HAP-1 (cell line): ENCODE data around the gene GLS.
A peak's percentile ranks its signal among the peaks of the same experiment; 100 is the strongest.

Source experiments
- DNase-seq, 2 experiments: peaks; one replicate each; pipeline ENCODE4 v3.0.0-alpha.2; 2016 to 2020; ENCODE audit warnings: low spot score in 2 of 2
- H3K27me3 ChIP-seq: fragments of 250-450 bp; sonication (Bioruptor Pico); 2 replicates; pipeline ENCODE4 v1.5.1; 2020; ENCODE audit warnings: low read depth, mild to moderate bottlenecking, moderate library complexity
- H3K36me3 ChIP-seq: fragments of 250-450 bp; sonication (Bioruptor Pico); replicated peaks from 2 replicates; pipeline ENCODE4 v1.5.1; 2020; ENCODE audit warnings: mild to moderate bottlenecking
- H3K4me1 ChIP-seq: fragments of 250-450 bp; sonication (Bioruptor Pico); 2 replicates; pipeline ENCODE4 v1.5.1; 2020; ENCODE audit warnings: mild to moderate bottlenecking
- H3K4me3 ChIP-seq: fragments of 250-450 bp; sonication (Bioruptor Pico); 2 replicates; pipeline ENCODE4 v1.5.1; 2020; ENCODE audit warnings: mild to moderate bottlenecking, moderate library complexity
- H3K9me3 ChIP-seq: fragments of 250-450 bp; sonication (Bioruptor Pico); 2 replicates; pipeline ENCODE4 v1.5.1; 2020; ENCODE audit warnings: mild to moderate bottlenecking, moderate library complexity
- in situ Hi-C: fragments of 300-500 bp; cut with MboI; formaldehyde crosslinking; loops from 3 replicates; pipeline ENCODE4 v1.14.3; 2020; ENCODE audit warnings: low sequenced_read_pairs, inconsistent platforms, mixed read lengths

Gene GLS

GRCh38 chr2:190880378-190881083, at the start of gene GLS:
GLS (plus strand) TSS chr2:190880821; CDS start chr2:190881085, 264 bp downstream.
- no peaks in the 10 kb centered on the region for H3K27me3 ChIP-seq
- in situ Hi-C loops: no loop called here
- H3K4me1 ChIP-seq: peaks cover 20% of the 10 kb centered on the region
- peaks cover 2% of the 10 kb centered on the region; the same call in 1 of the 2 replicates for H3K36me3 ChIP-seq
- DNase-seq: peak; percentile 97
- H3K4me3 ChIP-seq: peak within 1 kb of the TSS; percentile 66
- no peaks in the 10 kb centered on the region for H3K9me3 ChIP-seq

DNA sequence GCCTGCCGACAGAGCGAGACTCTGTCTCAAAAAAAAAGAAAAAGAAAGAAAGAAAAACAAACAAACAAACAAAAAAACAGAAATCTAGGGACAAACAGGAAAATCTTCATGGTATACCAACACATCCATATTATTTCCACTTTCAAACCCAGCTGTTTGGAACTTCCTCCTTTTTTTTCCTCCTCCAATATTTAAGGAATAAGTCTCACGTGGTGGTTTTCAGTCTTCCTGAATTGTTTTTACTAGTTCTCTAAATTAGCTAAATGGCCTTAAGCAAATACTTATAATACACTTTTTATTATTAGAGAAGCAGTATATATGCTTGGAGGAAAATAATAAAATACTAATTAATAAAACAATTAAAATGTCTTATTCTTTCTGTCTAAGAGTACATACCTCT, 48.7 kb upstream of the GLS start:
- no peak for DNase-seq
- Histone ChIP-seq H3K4me1 (no peaks in the 10 kb centered on the region), H3K36me3 (no peaks in the 10 kb centered on the region), H3K4me3 (no peak overlapping the region), H3K27me3 (no peaks in the 10 kb centered on the region; the same call in 1 of the 2 replicates), H3K9me3 (no peaks in the 10 kb centered on the region)
- in situ Hi-C loops: no loop called here

- peaks cover 13% of the 10 kb centered on the region for H3K4me1 ChIP-seq
Measured at GRCh38 chr2:190834890-190835208, 45.8 kb upstream of the GLS start.

GRCh38 chr2:190835303-190835930, 45.2 kb upstream of the GLS start:
- Histone ChIP-seq H3K27me3 (no peaks in the 10 kb centered on the region; the same call in 1 of the 2 replicates), H3K9me3 (no peaks in the 10 kb centered on the region), H3K36me3 (no peaks in the 10 kb centered on the region), H3K4me3 (no peak overlapping the region), H3K4me1 (peaks cover 13% of the 10 kb centered on the region)
- in situ Hi-C loops: no loop called here
- no peak for DNase-seq

More at GRCh38 chr2:190834890-190835208, 45.8 kb upstream of the GLS start:
- Histone ChIP-seq H3K36me3 (no peaks in the 10 kb centered on the region), H3K4me3 (no peak overlapping the region), H3K9me3 (no peaks in the 10 kb centered on the region), H3K27me3 (no peaks in the 10 kb centered on the region; the same call in 1 of the 2 replicates)
- in situ Hi-C loops: no loop called here
- no peak for DNase-seq

GRCh38 chr2:190836767-190837166, 43.9 kb upstream of the GLS start:
- H3K27me3 ChIP-seq: no peaks in the 10 kb centered on the region; the same call in 1 of the 2 replicates
- no peak for DNase-seq
- no peaks in the 10 kb centered on the region for H3K9me3 ChIP-seq
- in situ Hi-C loops: no loop called here
- no peak overlapping the region for H3K4me3 ChIP-seq
- no peaks in the 10 kb centered on the region for H3K36me3 ChIP-seq
- H3K4me1 ChIP-seq: peaks cover 13% of the 10 kb centered on the region

GRCh38 chr2:190837420-190837819, 43.2 kb upstream of the GLS start:
- DNase-seq: peak; percentile 42 to 65
- Histone ChIP-seq H3K4me1 (peaks cover 13% of the 10 kb centered on the region), H3K4me3 (no peak overlapping the region), H3K27me3 (no peaks in the 10 kb centered on the region; the same call in 1 of the 2 replicates), H3K36me3 (no peaks in the 10 kb centered on the region), H3K9me3 (no peaks in the 10 kb centered on the region)
- in situ Hi-C loops: no loop called here

DNA sequence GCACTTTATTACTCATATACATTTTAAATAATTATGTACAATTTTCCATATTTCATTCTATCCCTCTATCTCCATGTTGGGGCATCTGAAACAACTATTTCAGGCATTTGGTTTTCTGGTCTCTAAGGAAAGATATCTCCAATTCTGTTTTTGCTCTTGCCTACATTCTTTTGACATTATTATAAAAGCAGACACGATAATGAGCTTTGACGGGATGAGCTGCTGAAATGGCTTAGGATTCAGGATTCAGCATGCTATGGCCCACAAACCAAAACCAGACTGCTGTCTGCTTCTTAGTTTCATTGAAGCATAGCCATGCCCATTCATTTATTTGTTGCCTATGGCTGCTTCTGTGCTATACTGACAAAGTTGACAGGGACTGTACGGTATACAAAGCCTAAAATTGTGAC, 42.7 kb upstream of the GLS start:
- no peak for DNase-seq
- peaks cover 13% of the 10 kb centered on the region for H3K4me1 ChIP-seq
- in situ Hi-C loops: no loop called here
- no peaks in the 10 kb centered on the region for H3K9me3 ChIP-seq
- no peaks in the 10 kb centered on the region for H3K36me3 ChIP-seq
- no peaks in the 10 kb centered on the region; the same call in 1 of the 2 replicates for H3K27me3 ChIP-seq
- no peak overlapping the region for H3K4me3 ChIP-seq

DNA sequence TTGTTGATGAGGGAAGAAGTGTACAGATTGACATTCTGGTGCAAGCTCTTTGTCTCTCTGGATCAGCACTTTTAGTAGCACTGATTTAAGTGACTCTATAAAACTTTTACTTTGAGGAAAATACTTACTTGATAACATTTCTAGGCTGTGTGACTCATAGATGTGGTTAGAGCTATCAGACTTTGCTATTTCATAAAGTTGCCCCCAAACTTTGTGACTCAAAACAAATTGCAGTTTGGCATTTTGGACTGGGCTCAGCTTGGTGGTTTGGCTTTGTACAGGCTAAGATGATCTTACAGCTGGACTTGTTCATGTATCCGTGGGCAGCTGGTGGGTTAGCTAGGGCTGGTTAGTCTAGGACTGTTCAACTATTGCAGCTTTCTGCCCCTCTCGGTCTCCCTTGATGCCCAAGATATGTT, 42.1 kb upstream of the GLS start:
- no peak for DNase-seq
- in situ Hi-C loops: no loop called here
- Histone ChIP-seq H3K27me3 (no peaks in the 10 kb centered on the region; the same call in 1 of the 2 replicates), H3K4me3 (no peak overlapping the region), H3K4me1 (peaks cover 13% of the 10 kb centered on the region), H3K36me3 (no peaks in the 10 kb centered on the region), H3K9me3 (no peaks in the 10 kb centered on the region)

- in situ Hi-C loops: no loop called here
- Histone ChIP-seq H3K4me1 (peaks cover 13% of the 10 kb centered on the region), H3K36me3 (no peaks in the 10 kb centered on the region), H3K4me3 (no peak overlapping the region), H3K9me3 (no peaks in the 10 kb centered on the region), H3K27me3 (no peaks in the 10 kb centered on the region)
- no peak for DNase-seq
Measured at GRCh38 chr2:190840569-190841172, 40.0 kb upstream of the GLS start.

GRCh38 chr2:190841707-190842505, 38.7 kb upstream of the GLS start:
- Histone ChIP-seq H3K27me3 (no peaks in the 10 kb centered on the region; the same call in 1 of the 2 replicates), H3K4me3 (no peak overlapping the region), H3K36me3 (no peaks in the 10 kb centered on the region), H3K4me1 (peaks cover 13% of the 10 kb centered on the region), H3K9me3 (no peaks in the 10 kb centered on the region)
- DNase-seq: no peak
- in situ Hi-C loops: no loop called here

DNA sequence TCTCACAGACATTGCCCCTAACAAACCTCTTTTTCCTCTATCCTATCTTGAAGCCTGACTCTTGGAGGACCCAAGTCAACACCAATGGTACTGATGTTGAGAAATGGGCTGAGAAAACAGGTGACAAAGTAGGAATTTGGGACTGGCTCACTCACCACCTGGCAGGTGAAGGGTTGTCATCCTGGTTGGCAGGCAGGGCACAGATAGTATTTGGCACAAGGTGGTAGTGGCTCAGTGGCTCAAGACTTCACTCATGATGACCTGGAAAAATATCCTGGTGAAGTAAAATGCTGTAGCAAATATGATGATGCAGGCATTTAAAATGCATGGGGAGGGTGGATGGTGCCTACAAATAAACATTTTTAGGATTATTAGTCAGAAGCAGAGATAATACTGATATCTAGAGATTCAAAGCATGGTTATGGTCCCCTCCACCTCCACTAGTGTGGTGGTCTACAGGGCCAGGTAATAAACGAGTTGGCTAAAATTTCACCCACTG, 38.0 kb upstream of the GLS start:
- Histone ChIP-seq H3K9me3 (no peaks in the 10 kb centered on the region), H3K36me3 (no peaks in the 10 kb centered on the region), H3K4me3 (no peak overlapping the region), H3K4me1 (peaks cover 7% of the 10 kb centered on the region), H3K27me3 (no peaks in the 10 kb centered on the region; the same call in 1 of the 2 replicates)
- DNase-seq: no peak
- in situ Hi-C loops: no loop called here

DNA sequence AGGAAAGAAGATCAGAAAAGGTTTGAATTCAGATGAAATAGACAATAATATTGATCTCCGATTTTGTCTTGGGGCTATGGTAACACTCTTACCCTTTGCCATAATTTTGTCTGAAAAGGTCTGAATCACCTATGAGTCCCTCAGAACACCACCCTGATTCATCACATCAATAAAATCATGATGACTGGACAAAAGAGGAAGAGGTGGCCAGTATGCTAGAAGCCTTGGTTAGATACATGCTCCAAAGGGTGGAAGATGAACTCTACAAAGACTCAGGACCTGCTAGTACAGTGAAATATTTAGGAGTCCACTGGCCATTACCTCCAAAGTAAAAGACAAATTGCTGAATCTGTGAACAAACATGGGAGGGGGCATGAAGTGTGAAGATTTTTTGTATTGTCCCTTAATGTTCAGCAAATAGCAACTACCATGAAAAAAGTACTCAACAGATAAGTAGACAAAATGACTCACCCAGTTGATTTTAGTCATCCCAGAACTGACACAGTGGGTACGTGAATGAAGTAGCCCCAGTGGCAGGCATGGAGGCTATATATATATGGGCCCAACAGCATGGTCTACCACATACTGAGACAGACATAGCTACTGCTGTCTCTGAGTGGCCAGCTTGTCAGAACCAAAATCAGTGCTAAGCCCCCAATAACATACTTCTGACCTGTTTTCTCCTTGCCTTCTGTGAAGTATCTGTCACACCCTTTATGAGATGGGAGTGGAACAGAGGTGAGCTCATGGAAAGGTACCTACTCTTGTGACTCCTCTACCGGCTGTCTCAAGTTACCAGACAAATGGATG, 36.5 kb upstream of the GLS start:
- Histone ChIP-seq H3K36me3 (no peaks in the 10 kb centered on the region), H3K4me1 (no peaks in the 10 kb centered on the region), H3K27me3 (no peaks in the 10 kb centered on the region; the same call in 1 of the 2 replicates), H3K9me3 (no peaks in the 10 kb centered on the region), H3K4me3 (no peak overlapping the region)
- in situ Hi-C loops: no loop called here
- DNase-seq: no peak
